Smooth muscle cell (in vitro differentiated cells): ENCODE results near the gene NAA11. TPM values are rescaled to one million over a fixed set of nuclear protein-coding genes. Genes with fewer than 3 reads are reported as not detected.

Experiments
- DNase-seq: peaks from one replicate; lab custom pipeline; 2025; ENCODE audit not compliant: unreplicated experiment; lab: John Stamatoyannopoulos, UW
- H2AFZ ChIP-seq: fragments of 200-600 bp; sonication (generic); 2 replicates; pipeline ENCODE4 v1.6.0; 2016; ENCODE audit warnings: antibody characterized with exemption, low read depth, mild to moderate bottlenecking
- H3F3A ChIP-seq: fragments of 200-600 bp; sonication (generic); 2 replicates; pipeline ENCODE4 v1.6.0; 2017; ENCODE audit warnings: antibody characterized with exemption, low read depth
- H3K27ac ChIP-seq: fragments of 200-600 bp; sonication (generic); 2 replicates; pipeline ENCODE4 v1.5.1; 2016; ENCODE audit warnings: low read depth, mild to moderate bottlenecking
- H3K27me3 ChIP-seq: fragments of 200-600 bp; sonication (generic); 2 replicates; pipeline ENCODE4 v1.6.1; 2016; ENCODE audit warnings: low read depth, mild to moderate bottlenecking
- H3K36me3 ChIP-seq: fragments of 200-600 bp; sonication (generic); 2 replicates; pipeline ENCODE4 v1.5.1; 2016; ENCODE audit warnings: low read depth
- H3K4me1 ChIP-seq: fragments of 200-600 bp; sonication (generic); 2 replicates; pipeline ENCODE4 v1.5.1; 2016; ENCODE audit warnings: low read depth
- H3K4me2 ChIP-seq: fragments of 200-600 bp; sonication (generic); 2 replicates; pipeline ENCODE4 v1.6.0; 2016; ENCODE audit warnings: mild to moderate bottlenecking
- H3K4me3 ChIP-seq: fragments of 200-600 bp; sonication (generic); 2 replicates; pipeline ENCODE4 v1.5.1; 2016; ENCODE audit warnings: mild to moderate bottlenecking
- H3K79me2 ChIP-seq: fragments of 200-600 bp; sonication (generic); 2 replicates; pipeline ENCODE4 v1.6.0; 2016; ENCODE audit warnings: low read depth, mild to moderate bottlenecking
- H3K9ac ChIP-seq: fragments of 200-600 bp; sonication (generic); 2 replicates; pipeline ENCODE4 v1.6.0; 2016; ENCODE audit warnings: low read depth
- H3K9me3 ChIP-seq: fragments of 200-600 bp; sonication (generic); replicated peaks from 2 replicates; pipeline ENCODE4 v1.5.1; 2016; ENCODE audit warnings: low read depth
- H4K20me1 ChIP-seq: fragments of 200-600 bp; sonication (generic); 2 replicates; pipeline ENCODE4 v1.6.0; 2016; ENCODE audit warnings: low read depth
- WGBS: methylation state at CpG from one replicate; pipeline ENCODE4 v1.1.7; 2016; ENCODE audit warnings: low lambda C conversion rate; 5-methylcytosine and 5-hydroxymethylcytosine counted together
- polyA plus RNA-seq: library from polyadenylated mRNA; unstranded; fragments of >200 nt; fragmentation: Nextera tagmentation; extraction: Ambion mirVana; gene quantifications from 2 replicates; pipeline ENCODE4 v1.2.1, GENCODE V29; 2016
- total RNA-seq: library from RNA; depleted of rRNA; stranded (reverse); fragments of >200 nt; gene quantifications from 2 replicates; pipeline ENCODE4 v1.2.3, GENCODE V29; 2014
- TF ChIP-seq, protein P1 (sequence below): fragments of 200-600 bp; sonication (generic); IDR thresholded peaks from 2 replicates; pipeline ENCODE4 v1.5.1; 2017; ENCODE audit warnings: borderline replicate concordance, mild to moderate bottlenecking, antibody characterized with exemption; ENCODE audit not compliant: insufficient read depth, poor library complexity, severe bottlenecking

Gene NAA11
- total and polyA plus RNA-seq, 2 experiments from 2014 or later = not detected

DNA sequence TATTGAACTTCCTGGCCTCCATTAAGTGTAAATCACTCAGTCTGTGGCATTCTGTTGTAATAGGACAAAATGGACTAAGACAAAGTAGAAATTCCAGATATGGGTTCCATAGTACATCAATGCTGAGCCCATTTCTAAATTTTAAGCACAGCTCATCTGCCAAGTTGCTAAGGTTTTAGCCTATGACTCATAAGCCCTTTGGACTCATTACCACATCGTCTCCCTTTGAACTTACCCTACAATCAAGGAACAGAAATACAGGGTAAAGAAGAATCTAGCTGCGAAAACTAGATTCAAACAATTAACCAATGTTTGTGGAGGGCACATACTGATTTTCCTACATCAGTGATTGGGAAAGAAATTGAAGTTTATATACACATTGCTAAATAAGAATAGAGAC lies 31.8 kb downstream of the NAA11 start:
- WGBS = 36% methylated on average over 2 of the region's 2 CpGs

DNA sequence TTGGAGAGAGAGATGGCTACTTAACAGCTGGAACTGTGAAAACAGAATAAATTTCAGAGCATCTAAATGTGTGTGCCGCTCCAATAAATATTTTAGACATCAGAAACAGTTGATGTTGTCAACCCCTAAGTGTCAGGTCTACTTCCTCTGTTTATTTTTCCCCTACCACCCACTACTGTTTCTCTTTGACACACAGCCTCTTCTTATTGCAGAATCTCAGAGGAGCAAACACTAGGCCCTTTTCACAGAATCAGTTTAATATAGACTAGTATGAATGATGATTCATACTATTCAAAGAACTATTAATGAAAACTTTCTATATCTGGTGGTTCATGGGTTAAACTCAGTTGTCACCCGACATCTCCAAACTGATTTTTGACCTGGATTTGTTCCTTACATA lies 33.9 kb downstream of the NAA11 start:
- 95% methylated on average over 2 of the region's 2 CpGs for WGBS
- Histone ChIP-seq H4K20me1 (no peaks in the 10 kb centered on the region), H3K79me2 (no peaks in the 10 kb centered on the region), H2AFZ (no peak overlapping the region), H3K36me3 (no peaks in the 10 kb centered on the region), H3K9me3 (no peaks in the 10 kb centered on the region), H3K27me3 (no peaks in the 10 kb centered on the region), H3K4me1 (peaks cover 12% of the 10 kb centered on the region), H3K4me2 (no peak overlapping the region), H3K9ac (no peak overlapping the region), H3K27ac (no peak overlapping the region), H3F3A (no peaks in the 10 kb centered on the region), H3K4me3 (no peak overlapping the region)
- DNase-seq = no peak
- TF ChIP-seq, protein P1, sequence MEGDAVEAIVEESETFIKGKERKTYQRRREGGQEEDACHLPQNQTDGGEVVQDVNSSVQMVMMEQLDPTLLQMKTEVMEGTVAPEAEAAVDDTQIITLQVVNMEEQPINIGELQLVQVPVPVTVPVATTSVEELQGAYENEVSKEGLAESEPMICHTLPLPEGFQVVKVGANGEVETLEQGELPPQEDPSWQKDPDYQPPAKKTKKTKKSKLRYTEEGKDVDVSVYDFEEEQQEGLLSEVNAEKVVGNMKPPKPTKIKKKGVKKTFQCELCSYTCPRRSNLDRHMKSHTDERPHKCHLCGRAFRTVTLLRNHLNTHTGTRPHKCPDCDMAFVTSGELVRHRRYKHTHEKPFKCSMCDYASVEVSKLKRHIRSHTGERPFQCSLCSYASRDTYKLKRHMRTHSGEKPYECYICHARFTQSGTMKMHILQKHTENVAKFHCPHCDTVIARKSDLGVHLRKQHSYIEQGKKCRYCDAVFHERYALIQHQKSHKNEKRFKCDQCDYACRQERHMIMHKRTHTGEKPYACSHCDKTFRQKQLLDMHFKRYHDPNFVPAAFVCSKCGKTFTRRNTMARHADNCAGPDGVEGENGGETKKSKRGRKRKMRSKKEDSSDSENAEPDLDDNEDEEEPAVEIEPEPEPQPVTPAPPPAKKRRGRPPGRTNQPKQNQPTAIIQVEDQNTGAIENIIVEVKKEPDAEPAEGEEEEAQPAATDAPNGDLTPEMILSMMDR = no peak

More for the DNA sequence above, 31.8 kb downstream of the NAA11 start:
- H3F3A ChIP-seq = no peaks in the 10 kb centered on the region
- H3K36me3 ChIP-seq = no peaks in the 10 kb centered on the region
- no peaks in the 10 kb centered on the region for H3K9me3 ChIP-seq
- H3K79me2 ChIP-seq = no peaks in the 10 kb centered on the region
- no peak overlapping the region for H3K4me2 ChIP-seq
- H3K4me1 ChIP-seq = no peaks in the 10 kb centered on the region
- TF ChIP-seq, protein P1 = no peak
- no peak for DNase-seq
- no peak overlapping the region for H3K27ac ChIP-seq
- H4K20me1 ChIP-seq = no peaks in the 10 kb centered on the region
- H2AFZ ChIP-seq = no peak overlapping the region
- H3K27me3 ChIP-seq = no peaks in the 10 kb centered on the region
- no peak overlapping the region for H3K4me3 ChIP-seq
- no peak overlapping the region for H3K9ac ChIP-seq

DNA sequence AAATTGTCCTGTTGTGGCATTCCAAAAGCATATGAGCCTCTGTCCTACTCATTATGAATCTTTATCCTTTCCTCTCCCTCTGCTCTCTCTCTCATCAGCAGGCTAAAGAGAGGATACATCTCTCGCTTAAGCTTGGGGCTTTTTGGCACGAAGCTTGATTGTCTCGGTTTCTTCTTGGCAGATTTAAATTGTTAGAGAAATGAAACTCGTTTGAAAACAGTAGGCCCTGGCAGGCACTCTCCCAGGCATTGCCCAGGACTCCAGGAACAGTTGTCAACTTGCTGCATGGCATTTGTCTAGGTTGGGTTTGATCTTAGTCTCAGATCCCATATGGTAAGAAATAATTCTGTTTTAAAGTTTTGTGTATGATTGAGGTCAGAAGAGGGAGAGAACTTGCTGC lies 35.5 kb downstream of the NAA11 start:
- TF ChIP-seq, protein P1 = no peak

DNA sequence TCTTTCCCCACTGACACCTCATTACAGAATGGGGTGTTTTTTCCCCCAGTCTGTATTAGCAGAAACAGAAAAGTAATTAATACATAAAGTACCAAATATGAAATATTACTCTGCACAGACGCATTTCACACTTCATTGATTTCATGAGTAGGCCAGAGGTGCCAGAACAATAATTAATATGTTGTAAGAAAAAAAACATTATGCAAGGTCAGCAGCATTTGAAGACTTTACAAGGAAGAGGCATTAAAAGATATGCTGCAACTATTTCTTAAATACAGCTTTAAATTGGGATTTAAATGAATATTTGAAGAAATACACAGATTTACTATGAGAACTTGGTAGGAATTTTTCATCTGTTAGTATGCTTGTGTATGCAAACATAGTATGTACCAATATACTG lies 37.7 kb downstream of the NAA11 start:
- Histone ChIP-seq H3K36me3 (no peaks in the 10 kb centered on the region), H3K4me2 (no peak overlapping the region), H3K9ac (no peak overlapping the region), H3K79me2 (no peaks in the 10 kb centered on the region), H2AFZ (no peak overlapping the region), H4K20me1 (no peaks in the 10 kb centered on the region), H3K4me1 (peaks cover 14% of the 10 kb centered on the region), H3K27me3 (no peaks in the 10 kb centered on the region), H3K4me3 (no peak overlapping the region), H3F3A (no peaks in the 10 kb centered on the region), H3K27ac (no peak overlapping the region), H3K9me3 (no peaks in the 10 kb centered on the region)
- DNase-seq = no peak
- WGBS = 97% methylated on average over 1 of the region's 1 CpG
- TF ChIP-seq, protein P1 = no peak

More for the DNA sequence above, 35.5 kb downstream of the NAA11 start:
- 90% methylated on average over 4 of the region's 4 CpGs for WGBS
- H3K4me2 ChIP-seq = no peak overlapping the region
- H3K9ac ChIP-seq = no peak overlapping the region
- H3K79me2 ChIP-seq = no peaks in the 10 kb centered on the region
- H3F3A ChIP-seq = no peaks in the 10 kb centered on the region
- no peak overlapping the region for H3K4me3 ChIP-seq
- H3K4me1 ChIP-seq = peaks cover 12% of the 10 kb centered on the region
- no peaks in the 10 kb centered on the region for H3K9me3 ChIP-seq
- H2AFZ ChIP-seq = no peak overlapping the region
- no peaks in the 10 kb centered on the region for H4K20me1 ChIP-seq
- no peak for DNase-seq
- H3K36me3 ChIP-seq = no peaks in the 10 kb centered on the region
- H3K27me3 ChIP-seq = no peaks in the 10 kb centered on the region
- no peak overlapping the region for H3K27ac ChIP-seq
